ENCODE measurements around the gene LONRF2.

The LONRF2 gene

GRCh38 chr2:100303744-100304143 lies 18.6 kb downstream of the LONRF2 start:
- no peak for TF ChIP-seq CTCF (IDR thresholded peaks at IDR 0.05)
- H3K27me3 ChIP-seq (ENCODE audit: control insufficient read depth, insufficient read depth, low read length), result no peaks in the 10 kb centered on the region
- no peaks in the 10 kb centered on the region for H3K79me2 ChIP-seq
- no peak overlapping the region for H3K4me3 ChIP-seq (ENCODE audit: low read depth, low read length)
- no peak overlapping the region for H2AFZ ChIP-seq
- no peak overlapping the region for H3K27ac ChIP-seq
- H3K9ac ChIP-seq, result no peak overlapping the region
- H3K9me3 ChIP-seq (ENCODE audit: control insufficient read depth, low read length), result no peaks in the 10 kb centered on the region
- H3K36me3 ChIP-seq (ENCODE audit: control insufficient read depth, insufficient read depth, low read length), result no peaks in the 10 kb centered on the region
- no peak overlapping the region for H3K4me2 ChIP-seq (ENCODE audit: low read length)
- H3K4me1 ChIP-seq, result no peaks in the 10 kb centered on the region

- no peak for TF ChIP-seq CTCF (IDR thresholded peaks at IDR 0.05)
- H3K27me3 ChIP-seq (ENCODE audit: control insufficient read depth, insufficient read depth, low read length), result no peaks in the 10 kb centered on the region
- no peak overlapping the region for H3K27ac ChIP-seq
- no peaks in the 10 kb centered on the region for H3K36me3 ChIP-seq (ENCODE audit: control insufficient read depth, insufficient read depth, low read length)
- H3K4me2 ChIP-seq (ENCODE audit: low read length), result no peak overlapping the region
- no peaks in the 10 kb centered on the region for H3K79me2 ChIP-seq
- H3K9me3 ChIP-seq (ENCODE audit: control insufficient read depth, low read length), result no peaks in the 10 kb centered on the region
- H3K9ac ChIP-seq, result no peak overlapping the region
- no peaks in the 10 kb centered on the region for H3K4me1 ChIP-seq
- H2AFZ ChIP-seq, result no peak overlapping the region
- H3K4me3 ChIP-seq (ENCODE audit: low read depth, low read length), result no peak overlapping the region
These were observed 19.8 kb downstream of the LONRF2 start for GRCh38 chr2:100302585-100302892.

GRCh38 chr2:100301881-100302584 lies 20.3 kb downstream of the LONRF2 start:
- no peak overlapping the region for H3K4me3 ChIP-seq (ENCODE audit: low read depth, low read length)
- H3K27ac ChIP-seq, result no peak overlapping the region
- no peak for TF ChIP-seq CTCF (IDR thresholded peaks at IDR 0.05)
- H3K36me3 ChIP-seq (ENCODE audit: control insufficient read depth, insufficient read depth, low read length), result no peaks in the 10 kb centered on the region
- H3K4me2 ChIP-seq (ENCODE audit: low read length), result no peak overlapping the region
- H3K4me1 ChIP-seq, result no peaks in the 10 kb centered on the region
- no peaks in the 10 kb centered on the region for H3K79me2 ChIP-seq
- no peak overlapping the region for H3K9ac ChIP-seq
- H2AFZ ChIP-seq, result no peak overlapping the region
- H3K27me3 ChIP-seq (ENCODE audit: control insufficient read depth, insufficient read depth, low read length), result no peaks in the 10 kb centered on the region
- no peaks in the 10 kb centered on the region for H3K9me3 ChIP-seq (ENCODE audit: control insufficient read depth, low read length)

- no peak for TF ChIP-seq CTCF (IDR thresholded peaks at IDR 0.05)
- H3K27ac ChIP-seq, result no peak overlapping the region
- no peak overlapping the region for H3K9ac ChIP-seq
- no peaks in the 10 kb centered on the region for H3K27me3 ChIP-seq (ENCODE audit: control insufficient read depth, insufficient read depth, low read length)
- no peak overlapping the region for H3K4me2 ChIP-seq (ENCODE audit: low read length)
- no peaks in the 10 kb centered on the region for H3K36me3 ChIP-seq (ENCODE audit: control insufficient read depth, insufficient read depth, low read length)
- no peaks in the 10 kb centered on the region for H3K9me3 ChIP-seq (ENCODE audit: control insufficient read depth, low read length)
- no peak overlapping the region for H3K4me3 ChIP-seq (ENCODE audit: low read depth, low read length)
- no peak overlapping the region for H2AFZ ChIP-seq
- no peaks in the 10 kb centered on the region for H3K4me1 ChIP-seq
- H3K79me2 ChIP-seq, result no peaks in the 10 kb centered on the region
These were observed 22.8 kb downstream of the LONRF2 start for GRCh38 chr2:100299548-100299947.

GRCh38 chr2:100297511-100297910 lies 24.8 kb downstream of the LONRF2 start:
- no peak overlapping the region for H2AFZ ChIP-seq

More at GRCh38 chr2:100297511-100297910, 24.8 kb downstream of the LONRF2 start:
- no peak overlapping the region for H3K9ac ChIP-seq
- H3K4me3 ChIP-seq (ENCODE audit: low read depth, low read length), result no peak overlapping the region
- H3K9me3 ChIP-seq (ENCODE audit: control insufficient read depth, low read length), result no peaks in the 10 kb centered on the region
- H3K79me2 ChIP-seq, result no peaks in the 10 kb centered on the region
- no peaks in the 10 kb centered on the region for H3K27me3 ChIP-seq (ENCODE audit: control insufficient read depth, insufficient read depth, low read length)
- H3K36me3 ChIP-seq (ENCODE audit: control insufficient read depth, insufficient read depth, low read length), result no peaks in the 10 kb centered on the region
- H3K27ac ChIP-seq, result no peak overlapping the region
- no peak for TF ChIP-seq CTCF (IDR thresholded peaks at IDR 0.05)
- no peak overlapping the region for H3K4me2 ChIP-seq (ENCODE audit: low read length)
- H3K4me1 ChIP-seq, result no peaks in the 10 kb centered on the region
